ENCODE measurements around the gene MPRIP. TPM values are rescaled to one million over a fixed set of nuclear protein-coding genes. Genes with fewer than 3 reads are reported as not detected.

The MPRIP gene
- total RNA-seq, 4 donors from 2014 or later: 61.5 to 407 (median 103) TPM

DNA sequence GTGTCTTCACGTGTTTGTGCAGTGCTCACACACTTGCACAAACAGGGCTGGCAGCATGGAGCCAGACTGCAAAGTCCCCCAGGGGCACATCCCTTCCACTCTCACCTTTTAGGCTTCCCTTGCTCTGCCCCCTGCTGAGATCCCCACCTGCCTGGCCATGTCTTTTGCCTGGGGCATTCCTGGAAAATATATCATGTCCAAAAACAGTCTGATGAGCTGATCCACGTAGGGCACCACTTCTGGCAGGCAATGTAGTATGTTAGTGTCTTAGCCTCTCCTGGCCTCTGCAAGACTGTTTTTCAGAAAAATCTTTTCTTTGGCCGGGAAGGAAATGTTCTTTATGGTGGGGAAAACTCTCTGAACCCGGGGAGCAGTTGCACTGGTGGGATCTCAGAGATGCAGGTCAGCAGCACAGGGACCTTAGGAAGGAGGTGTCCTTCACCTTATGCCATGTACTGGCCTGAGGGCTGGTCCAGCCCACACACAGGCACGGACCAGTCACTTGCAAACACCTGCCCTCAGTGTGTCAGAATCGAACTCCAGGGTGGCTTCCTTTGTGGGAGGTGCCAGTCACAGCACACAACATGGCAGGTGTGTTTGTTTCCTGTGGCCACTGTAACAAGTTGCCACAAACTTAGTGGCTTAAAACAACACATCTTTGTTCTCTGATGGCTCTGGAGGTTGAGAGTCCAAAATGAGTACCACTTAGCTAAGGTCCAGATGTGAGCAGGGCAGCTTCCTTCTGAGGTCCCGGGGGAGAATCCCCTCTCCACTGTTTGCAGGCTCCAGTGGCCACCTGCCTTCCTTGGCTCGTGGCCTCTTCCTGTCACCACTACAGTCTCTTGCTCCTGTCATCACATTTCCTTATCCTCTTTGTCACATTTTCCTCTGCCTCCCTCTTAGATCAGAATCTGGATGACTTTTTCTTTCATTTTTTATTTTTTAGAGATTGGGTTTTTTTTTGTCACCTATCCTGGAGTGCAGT, 46.6 kb downstream of the MPRIP start:
- TF ChIP-seq POLR2A (IDR thresholded peaks at IDR 0.05): no peak
- TF ChIP-seq, protein P1, sequence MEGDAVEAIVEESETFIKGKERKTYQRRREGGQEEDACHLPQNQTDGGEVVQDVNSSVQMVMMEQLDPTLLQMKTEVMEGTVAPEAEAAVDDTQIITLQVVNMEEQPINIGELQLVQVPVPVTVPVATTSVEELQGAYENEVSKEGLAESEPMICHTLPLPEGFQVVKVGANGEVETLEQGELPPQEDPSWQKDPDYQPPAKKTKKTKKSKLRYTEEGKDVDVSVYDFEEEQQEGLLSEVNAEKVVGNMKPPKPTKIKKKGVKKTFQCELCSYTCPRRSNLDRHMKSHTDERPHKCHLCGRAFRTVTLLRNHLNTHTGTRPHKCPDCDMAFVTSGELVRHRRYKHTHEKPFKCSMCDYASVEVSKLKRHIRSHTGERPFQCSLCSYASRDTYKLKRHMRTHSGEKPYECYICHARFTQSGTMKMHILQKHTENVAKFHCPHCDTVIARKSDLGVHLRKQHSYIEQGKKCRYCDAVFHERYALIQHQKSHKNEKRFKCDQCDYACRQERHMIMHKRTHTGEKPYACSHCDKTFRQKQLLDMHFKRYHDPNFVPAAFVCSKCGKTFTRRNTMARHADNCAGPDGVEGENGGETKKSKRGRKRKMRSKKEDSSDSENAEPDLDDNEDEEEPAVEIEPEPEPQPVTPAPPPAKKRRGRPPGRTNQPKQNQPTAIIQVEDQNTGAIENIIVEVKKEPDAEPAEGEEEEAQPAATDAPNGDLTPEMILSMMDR (IDR thresholded peaks at IDR 0.05): no peak
- peak in 1 of 2 donors; percentile 8 for DNase-seq
- Histone ChIP-seq H3K36me3 (no peaks in the 10 kb centered on the region), H3K9me3 (no peaks in the 10 kb centered on the region), H3K27ac (peak overlapping the region in 1 of 2 donors; percentile 32), H3K27me3 (no peaks in the 10 kb centered on the region), H3K4me1 (peaks cover 0 to 6% of the 10 kb centered on the region in 2 donors), H3K4me3 (no peak overlapping the region)
- intact Hi-C loops (cut with DNase I; ENCODE audit: low total_unique reads): no loop called here

- Histone ChIP-seq H3K4me1 (peaks cover 0 to 6% of the 10 kb centered on the region in 2 donors), H3K27me3 (no peaks in the 10 kb centered on the region), H3K4me3 (no peak overlapping the region), H3K27ac (no peak overlapping the region), H3K9me3 (no peaks in the 10 kb centered on the region), H3K36me3 (no peaks in the 10 kb centered on the region)
- DNase-seq: peak in 1 of 2 donors; percentile 7
- intact Hi-C loops (cut with DNase I; ENCODE audit: low total_unique reads): no loop called here
- no peak for TF ChIP-seq POLR2A (IDR thresholded peaks at IDR 0.05)
- TF ChIP-seq, protein P1 (IDR thresholded peaks at IDR 0.05): no peak
These were observed 47.8 kb downstream of the MPRIP start for GRCh38 chr17:17089796-17090641.

- Histone ChIP-seq H3K27ac (no peak overlapping the region), H3K9me3 (no peaks in the 10 kb centered on the region), H3K4me3 (no peak overlapping the region), H3K36me3 (no peaks in the 10 kb centered on the region), H3K4me1 (peaks cover 3 to 6% of the 10 kb centered on the region in 2 donors), H3K27me3 (no peaks in the 10 kb centered on the region)
- no peak for TF ChIP-seq POLR2A (IDR thresholded peaks at IDR 0.05)
- TF ChIP-seq, protein P1 (IDR thresholded peaks at IDR 0.05): no peak
- intact Hi-C loops (cut with DNase I; ENCODE audit: low total_unique reads): no loop called here
- peak in 1 of 2 donors; percentile 8 for DNase-seq
These were observed 48.4 kb downstream of the MPRIP start for GRCh38 chr17:17090642-17091103.

- H3K4me1 ChIP-seq: peaks cover 4 to 5% of the 10 kb centered on the region in 2 donors
- DNase-seq: no peak
- H3K4me3 ChIP-seq: no peak overlapping the region
- no peak for TF ChIP-seq POLR2A (IDR thresholded peaks at IDR 0.05)
- TF ChIP-seq, protein P1 (IDR thresholded peaks at IDR 0.05): no peak
- no peaks in the 10 kb centered on the region for H3K36me3 ChIP-seq
- intact Hi-C loops (cut with DNase I; ENCODE audit: low total_unique reads): no loop called here
- no peak overlapping the region for H3K27ac ChIP-seq
- no peaks in the 10 kb centered on the region for H3K9me3 ChIP-seq
- no peaks in the 10 kb centered on the region for H3K27me3 ChIP-seq
These were observed 49.0 kb downstream of the MPRIP start for GRCh38 chr17:17091276-17091675.
